Upper lobe of left lung (tissue), 6 donors: ENCODE results near the gene CACNA2D1. TPM values are rescaled to one million over a fixed set of nuclear protein-coding genes. Genes with fewer than 3 reads are reported as not detected.
A peak's percentile ranks its signal among the peaks of the same experiment; 100 is the strongest.

Source experiments
- ATAC-seq, 2 donors: fragments of 200-7000 bp; cut with Tn5 transposase; one replicate each; pipeline ENCODE4 v1.9.1; 2022; ENCODE audit warnings: mild to moderate bottlenecking in 2 of 2, moderate library complexity in 2 of 2; ENCODE audit not compliant: low FRiP score in 2 of 2
- DNase-seq, 2 donors: peaks; one replicate each; pipeline ENCODE4 v3.0.0-alpha.2; 2019 to 2020
- H3K27ac ChIP-seq, 4 donors: fragments of 200-600 bp; sonication (generic); one replicate each; pipeline ENCODE4 v1.5.1; 2016 to 2019
- H3K27me3 ChIP-seq, 4 donors: fragments of 200-600 bp; sonication (generic); one replicate each; pipeline ENCODE4 v1.5.1; 2017 to 2019
- H3K36me3 ChIP-seq, 4 donors: fragments of 200-600 bp; sonication (generic); one replicate each; pipeline ENCODE4 v1.5.1; 2016 to 2019
- H3K4me1 ChIP-seq, 4 donors: fragments of 200-600 bp; sonication (generic); one replicate each; pipeline ENCODE4 v1.5.1; 2018 to 2019
- H3K4me3 ChIP-seq, 4 donors: fragments of 200-600 bp; sonication (generic); one replicate each; pipeline ENCODE4 v1.5.1; 2017 to 2019; ENCODE audit warnings: mild to moderate bottlenecking in 2 of 4, moderate library complexity in 1 of 4
- H3K9me3 ChIP-seq, 4 donors: fragments of 200-600 bp; sonication (generic); one replicate each; pipeline ENCODE4 v1.5.1; 2018 to 2019
- EP300 ChIP-seq, 4 donors: sonication (generic); formaldehyde crosslinking; IDR thresholded peaks; one replicate each; pipeline ENCODE4 v1.5.1; 2017; ENCODE audit warnings: antibody characterized with exemption in 4 of 4, control low read depth in 2 of 4
- POLR2A ChIP-seq, 4 donors: fragments of 450-650 bp; IDR thresholded peaks; one replicate each; pipeline ENCODE4 v1.5.1; 2016 to 2017; ENCODE audit warnings: antibody characterized with exemption in 4 of 4, mild to moderate bottlenecking in 2 of 4
- POLR2AphosphoS5 ChIP-seq, 2 donors: sonication (generic); formaldehyde crosslinking; IDR thresholded peaks; one replicate each; pipeline ENCODE4 v1.5.1; 2017; ENCODE audit warnings: antibody characterized with exemption in 2 of 2
- WGBS, 2 donors: methylation state at CpG; one replicate each; pipeline ENCODE4 v1.1.5; 2017 to 2018; 5-methylcytosine and 5-hydroxymethylcytosine counted together
- total RNA-seq, 6 donors: library from RNA; depleted of rRNA in 4 of 6; stranded (reverse); fragments of >200 nt in 4 of 6; gene quantifications; one replicate each; pipeline versions ENCODE4 v1.1.0 to v1.2.1, GENCODE V29; 2016 to 2021
- TF ChIP-seq, protein P1 (sequence below), 6 experiments: fragments of 450-650 bp in 4 of 6; fragments of 200-600 bp in 2 of 6; sonication (generic) in 2 of 6; IDR thresholded peaks; one replicate each; pipeline ENCODE4 v1.5.1; 2016 to 2019; ENCODE audit warnings: antibody characterized with exemption in 6 of 6
- donor health status: DM: no; HTN: no; CAD: no; lungs with moderate emphysema.
- donor health status: DM: no; HTN: yes; CAD: no; lungs with severe emphysema.

The CACNA2D1 gene
- total RNA-seq, 6 donors from 2014 or later: 6.7 to 85.9 (median 9.6) TPM

DNA sequence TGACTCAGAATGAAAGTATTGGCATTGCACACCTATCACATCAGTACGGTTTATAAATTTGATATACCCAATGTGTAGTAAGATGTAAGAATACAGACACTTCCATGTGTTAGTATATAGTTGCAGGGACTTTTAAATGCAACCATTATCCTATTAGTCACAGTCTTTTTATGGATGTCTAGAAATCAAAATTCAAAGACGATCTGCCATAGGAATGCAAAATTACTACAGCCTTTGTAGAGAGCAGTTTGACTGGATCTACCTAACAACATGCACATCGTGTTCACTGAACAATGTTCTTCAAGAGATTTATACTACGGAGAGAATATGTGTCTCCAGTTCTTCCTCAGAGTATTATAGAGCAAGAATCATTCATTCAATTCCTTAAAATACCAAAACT is 356.5 kb downstream of the CACNA2D1 start:
- Histone ChIP-seq H3K36me3 (no peaks in the 10 kb centered on the region), H3K27me3 (no peaks in the 10 kb centered on the region), H3K4me3 (no peak overlapping the region), H3K4me1 (no peaks in the 10 kb centered on the region), H3K9me3 (no peaks in the 10 kb centered on the region), H3K27ac (no peak overlapping the region)
- no peak for DNase-seq
- TF ChIP-seq, protein P1, sequence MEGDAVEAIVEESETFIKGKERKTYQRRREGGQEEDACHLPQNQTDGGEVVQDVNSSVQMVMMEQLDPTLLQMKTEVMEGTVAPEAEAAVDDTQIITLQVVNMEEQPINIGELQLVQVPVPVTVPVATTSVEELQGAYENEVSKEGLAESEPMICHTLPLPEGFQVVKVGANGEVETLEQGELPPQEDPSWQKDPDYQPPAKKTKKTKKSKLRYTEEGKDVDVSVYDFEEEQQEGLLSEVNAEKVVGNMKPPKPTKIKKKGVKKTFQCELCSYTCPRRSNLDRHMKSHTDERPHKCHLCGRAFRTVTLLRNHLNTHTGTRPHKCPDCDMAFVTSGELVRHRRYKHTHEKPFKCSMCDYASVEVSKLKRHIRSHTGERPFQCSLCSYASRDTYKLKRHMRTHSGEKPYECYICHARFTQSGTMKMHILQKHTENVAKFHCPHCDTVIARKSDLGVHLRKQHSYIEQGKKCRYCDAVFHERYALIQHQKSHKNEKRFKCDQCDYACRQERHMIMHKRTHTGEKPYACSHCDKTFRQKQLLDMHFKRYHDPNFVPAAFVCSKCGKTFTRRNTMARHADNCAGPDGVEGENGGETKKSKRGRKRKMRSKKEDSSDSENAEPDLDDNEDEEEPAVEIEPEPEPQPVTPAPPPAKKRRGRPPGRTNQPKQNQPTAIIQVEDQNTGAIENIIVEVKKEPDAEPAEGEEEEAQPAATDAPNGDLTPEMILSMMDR (IDR thresholded peaks at IDR 0.05): no peak
- TF ChIP-seq EP300 (IDR thresholded peaks at IDR 0.05) (no peak), POLR2A (IDR thresholded peaks at IDR 0.05) (no peak), POLR2AphosphoS5 (IDR thresholded peaks at IDR 0.05) (no peak)
- ATAC-seq: no peak
- WGBS, 2 donors: 92 to 95% methylated on average over 4 of the region's 4 CpGs

DNA sequence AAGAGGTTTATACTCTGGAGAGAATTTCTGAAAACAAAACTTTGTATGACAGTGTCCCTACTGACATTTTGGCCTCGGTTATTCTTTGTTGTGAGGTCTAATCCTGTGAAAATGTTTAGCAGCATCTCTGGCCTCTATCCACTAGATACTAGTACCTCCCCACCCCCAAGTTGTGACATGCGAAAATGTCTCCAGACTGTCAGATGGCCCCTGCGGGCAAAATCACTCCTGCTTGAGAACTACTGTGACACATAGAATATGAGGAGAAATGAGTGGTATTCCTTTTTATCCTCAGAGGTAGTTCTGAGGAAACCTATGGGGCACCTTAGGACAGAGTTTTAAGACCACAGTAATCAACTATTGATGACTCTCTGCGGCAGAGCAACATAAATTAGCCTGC is 358.5 kb downstream of the CACNA2D1 start:
- Histone ChIP-seq H3K36me3 (no peaks in the 10 kb centered on the region), H3K27ac (no peak overlapping the region), H3K4me3 (no peak overlapping the region), H3K9me3 (no peaks in the 10 kb centered on the region), H3K4me1 (no peaks in the 10 kb centered on the region), H3K27me3 (no peaks in the 10 kb centered on the region)
- TF ChIP-seq, protein P1 (IDR thresholded peaks at IDR 0.05): no peak
- no peak for TF ChIP-seq POLR2AphosphoS5 (IDR thresholded peaks at IDR 0.05)
- no peak for TF ChIP-seq EP300 (IDR thresholded peaks at IDR 0.05)
- TF ChIP-seq POLR2A (IDR thresholded peaks at IDR 0.05): no peak
- DNase-seq (no peak), ATAC-seq (no peak)
- 90 to 91% methylated on average over 4 of the region's 4 CpGs for WGBS, 2 donors

DNA sequence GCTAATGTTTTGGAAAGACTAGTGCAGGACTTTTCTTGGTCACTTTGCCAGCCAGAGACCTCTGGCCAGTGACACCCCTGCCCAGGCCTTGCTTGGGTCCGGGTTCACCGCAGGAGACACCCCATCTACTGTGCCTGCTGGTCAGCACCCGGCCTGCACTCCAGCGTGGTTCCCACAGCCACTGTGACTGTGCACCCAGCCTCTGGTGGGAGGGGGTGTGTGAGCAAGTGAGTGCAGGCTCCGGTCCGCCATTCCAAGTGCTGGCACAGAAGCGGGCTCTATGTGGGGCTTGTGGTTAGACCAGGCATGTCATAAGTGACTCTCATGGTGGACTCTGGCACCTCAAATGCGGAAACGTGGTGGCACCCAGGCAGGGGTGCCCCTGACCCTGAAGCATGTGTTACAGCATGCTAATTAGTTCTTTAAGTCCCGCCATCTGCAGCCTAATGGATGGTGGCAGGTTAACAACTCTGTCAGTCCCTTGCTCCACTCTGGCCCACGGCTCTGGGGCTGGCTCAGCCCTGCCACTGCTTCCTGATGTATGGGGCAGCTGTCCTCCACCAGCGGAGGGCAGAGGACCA is 361.8 kb downstream of the CACNA2D1 start:
- TF ChIP-seq, protein P1 (IDR thresholded peaks at IDR 0.05): no peak
- TF ChIP-seq POLR2AphosphoS5 (IDR thresholded peaks at IDR 0.05) (no peak), POLR2A (IDR thresholded peaks at IDR 0.05) (no peak), EP300 (IDR thresholded peaks at IDR 0.05) (no peak)
- Histone ChIP-seq H3K27me3 (no peaks in the 10 kb centered on the region), H3K9me3 (no peaks in the 10 kb centered on the region), H3K36me3 (no peaks in the 10 kb centered on the region), H3K27ac (no peak overlapping the region), H3K4me3 (no peak overlapping the region), H3K4me1 (no peaks in the 10 kb centered on the region)
- DNase-seq: peak in 1 of 2 donors; percentile 59
- 88 to 89% methylated on average over 9 to 12 of the region's 12 CpGs for WGBS, 2 donors
- ATAC-seq: peak in 1 of 2 donors; percentile 31

DNA sequence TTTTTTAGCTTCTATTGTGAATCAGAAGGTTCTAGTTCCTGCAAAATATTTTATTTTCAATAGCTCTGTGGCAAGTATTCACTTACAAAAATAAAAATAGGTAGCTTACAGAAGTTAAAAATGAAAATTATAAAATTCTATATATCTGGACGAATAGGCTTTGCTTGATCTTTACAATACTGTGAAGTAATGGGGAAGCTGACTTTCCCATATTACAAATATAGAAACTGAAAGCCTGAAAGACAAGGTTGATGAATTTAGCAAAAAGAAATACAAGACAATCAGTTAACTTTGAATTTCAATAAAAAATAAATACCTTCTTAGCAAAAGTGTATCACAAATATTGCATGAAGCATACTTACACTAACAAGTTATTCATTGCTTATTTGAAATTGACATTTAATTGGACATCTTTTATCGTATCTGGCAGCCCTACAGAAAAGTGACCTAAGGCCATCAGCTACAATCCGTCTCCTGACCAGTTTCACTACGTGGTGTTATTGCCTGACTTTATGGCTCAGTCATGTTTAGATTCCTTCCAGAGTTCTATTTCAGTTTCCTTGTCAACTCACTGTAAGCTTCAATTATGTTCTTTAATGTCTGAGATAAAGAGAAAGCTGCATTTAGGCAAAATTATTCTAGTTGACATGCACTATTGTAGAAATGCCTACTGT is 363.2 kb downstream of the CACNA2D1 start:
- no peaks in the 10 kb centered on the region for H3K27me3 ChIP-seq
- no peak for ATAC-seq
- H3K27ac ChIP-seq: no peak overlapping the region
- no peaks in the 10 kb centered on the region for H3K36me3 ChIP-seq
- no peak for DNase-seq
- WGBS, 2 donors: 57 to 67% methylated on average over 4 of the region's 4 CpGs
- H3K9me3 ChIP-seq: no peaks in the 10 kb centered on the region
- H3K4me1 ChIP-seq: no peaks in the 10 kb centered on the region
- TF ChIP-seq POLR2AphosphoS5 (IDR thresholded peaks at IDR 0.05) (no peak), EP300 (IDR thresholded peaks at IDR 0.05) (no peak), POLR2A (IDR thresholded peaks at IDR 0.05) (no peak)
- TF ChIP-seq, protein P1 (IDR thresholded peaks at IDR 0.05): no peak
- H3K4me3 ChIP-seq: no peak overlapping the region

DNA sequence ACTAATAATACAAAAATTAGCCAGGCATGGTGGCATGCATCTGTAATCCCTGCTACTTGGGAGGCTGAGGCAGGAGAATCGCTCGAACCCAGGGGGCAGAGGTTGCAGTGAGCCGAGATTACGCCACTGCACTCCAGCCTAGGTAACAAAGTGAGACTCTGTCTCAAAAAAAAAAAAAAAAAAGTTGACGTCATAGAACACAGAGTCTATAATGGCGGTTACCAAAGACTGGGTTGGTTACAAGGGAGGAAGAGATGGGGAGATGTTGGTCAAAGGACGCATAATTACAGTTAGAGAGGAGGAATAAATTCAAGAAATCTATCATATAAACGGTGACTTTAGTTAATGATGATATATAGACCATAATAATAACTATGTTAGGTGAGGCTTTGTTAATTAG is 364.1 kb downstream of the CACNA2D1 start:
- ATAC-seq: no peak
- no peak for TF ChIP-seq EP300 (IDR thresholded peaks at IDR 0.05)
- TF ChIP-seq, protein P1 (IDR thresholded peaks at IDR 0.05): no peak
- TF ChIP-seq POLR2A (IDR thresholded peaks at IDR 0.05): no peak
- no peak for TF ChIP-seq POLR2AphosphoS5 (IDR thresholded peaks at IDR 0.05)
- H3K9me3 ChIP-seq: no peaks in the 10 kb centered on the region
- 91 to 95% methylated on average over 8 of the region's 8 CpGs for WGBS, 2 donors
- H3K4me1 ChIP-seq: no peaks in the 10 kb centered on the region
- no peaks in the 10 kb centered on the region for H3K36me3 ChIP-seq
- no peak overlapping the region for H3K4me3 ChIP-seq
- H3K27me3 ChIP-seq: no peaks in the 10 kb centered on the region
- no peak overlapping the region for H3K27ac ChIP-seq
- no peak for DNase-seq
